NCI-H1092 treated with DMSO at 0.1 percent for 48 hours (cell line): ENCODE measurements around the gene AMOT.

Experiments
- DNase-seq: peaks from one replicate; lab custom pipeline; 2025; lab: John Stamatoyannopoulos, UW

AMOT gene

GRCh38 chrX:112837531-112837930 lies 3.1 kb downstream of the AMOT start:
- no peak for DNase-seq

GRCh38 chrX:112835019-112835418 lies 5.6 kb downstream of the AMOT start:
- DNase-seq: no peak

- DNase-seq: no peak
Measured at GRCh38 chrX:112834031-112834845, 6.4 kb downstream of the AMOT start.

- no peak for DNase-seq
Measured at GRCh38 chrX:112832481-112833095, 8.0 kb downstream of the AMOT start.

GRCh38 chrX:112830540-112830939 lies 10.1 kb downstream of the AMOT start:
- no peak for DNase-seq

- DNase-seq: no peak
Measured at GRCh38 chrX:112827292-112827903, 13.2 kb downstream of the AMOT start.

- DNase-seq: no peak
Measured at GRCh38 chrX:112826023-112826422, 14.6 kb downstream of the AMOT start.

GRCh38 chrX:112822892-112823291 lies 17.7 kb downstream of the AMOT start:
- no peak for DNase-seq

GRCh38 chrX:112820364-112821268 lies 20.0 kb downstream of the AMOT start:
- DNase-seq: no peak

- DNase-seq: no peak
Measured at GRCh38 chrX:112819813-112820212, 20.8 kb downstream of the AMOT start.

- DNase-seq: no peak
Measured at GRCh38 chrX:112819008-112819640, 21.5 kb downstream of the AMOT start.

- DNase-seq: no peak
Measured at GRCh38 chrX:112818114-112819007, 22.3 kb downstream of the AMOT start.

- DNase-seq: no peak
Measured at GRCh38 chrX:112816908-112817307, 23.7 kb downstream of the AMOT start.

GRCh38 chrX:112814496-112814895 lies 26.1 kb downstream of the AMOT start:
- no peak for DNase-seq

GRCh38 chrX:112812741-112813140 lies 27.9 kb downstream of the AMOT start:
- no peak for DNase-seq

GRCh38 chrX:112808651-112809195 lies 31.9 kb downstream of the AMOT start:
- no peak for DNase-seq

- no peak for DNase-seq
Measured at GRCh38 chrX:112808007-112808406, 32.6 kb downstream of the AMOT start.

- DNase-seq: no peak
Measured at GRCh38 chrX:112803060-112803459, 37.6 kb downstream of the AMOT start.

- no peak for DNase-seq
Measured at GRCh38 chrX:112802541-112802940, 38.1 kb downstream of the AMOT start.
